NCI-H82 (cell line): ENCODE data around the gene PLAC9.
A peak's percentile ranks its signal among the peaks of the same experiment; 100 is the strongest.

Experiments
- DNase-seq: peaks from one replicate; lab custom pipeline; 2025; lab: John Stamatoyannopoulos, UW

Gene PLAC9

DNA sequence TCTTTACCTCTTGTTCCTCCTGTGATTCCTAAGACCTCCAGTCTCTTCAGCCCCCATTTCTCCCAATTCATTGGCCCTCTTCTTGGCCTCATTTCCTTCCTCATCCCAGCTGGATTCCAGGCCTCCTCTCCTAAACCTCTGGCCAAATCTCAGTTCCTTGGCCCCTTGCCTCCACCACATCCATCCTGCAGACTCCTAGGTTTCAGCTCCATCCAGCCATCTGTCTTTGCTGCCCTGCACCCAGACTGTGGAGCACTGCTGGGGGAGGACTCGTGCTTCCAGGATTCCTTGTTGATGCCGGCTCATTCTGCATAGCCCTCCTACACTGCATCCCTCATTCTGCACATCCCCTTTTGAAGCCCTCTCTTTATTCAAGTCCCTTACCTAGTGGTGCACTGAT, 6.7 kb downstream of the PLAC9 start:
- DNase-seq = no peak

DNA sequence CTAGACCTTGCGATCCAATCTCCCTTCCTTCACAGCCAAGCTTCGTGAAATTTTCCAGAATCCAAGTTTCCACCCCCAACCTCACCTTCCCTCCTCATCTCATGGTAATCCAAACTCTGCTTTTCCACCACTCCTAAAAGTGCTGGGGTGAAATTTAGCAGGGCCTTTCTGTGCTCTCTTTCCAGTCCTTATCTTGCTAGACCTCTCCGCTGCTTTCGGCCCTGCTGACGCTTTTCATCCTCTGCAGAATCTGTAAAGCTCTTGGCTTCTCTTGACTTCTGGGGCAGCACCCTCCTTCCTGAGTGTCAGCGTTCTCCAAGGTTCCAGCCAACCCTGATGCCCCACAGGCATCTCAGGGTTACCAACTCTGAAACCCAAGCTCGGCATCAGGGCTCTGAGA, 7.7 kb downstream of the PLAC9 start:
- DNase-seq = no peak

DNA sequence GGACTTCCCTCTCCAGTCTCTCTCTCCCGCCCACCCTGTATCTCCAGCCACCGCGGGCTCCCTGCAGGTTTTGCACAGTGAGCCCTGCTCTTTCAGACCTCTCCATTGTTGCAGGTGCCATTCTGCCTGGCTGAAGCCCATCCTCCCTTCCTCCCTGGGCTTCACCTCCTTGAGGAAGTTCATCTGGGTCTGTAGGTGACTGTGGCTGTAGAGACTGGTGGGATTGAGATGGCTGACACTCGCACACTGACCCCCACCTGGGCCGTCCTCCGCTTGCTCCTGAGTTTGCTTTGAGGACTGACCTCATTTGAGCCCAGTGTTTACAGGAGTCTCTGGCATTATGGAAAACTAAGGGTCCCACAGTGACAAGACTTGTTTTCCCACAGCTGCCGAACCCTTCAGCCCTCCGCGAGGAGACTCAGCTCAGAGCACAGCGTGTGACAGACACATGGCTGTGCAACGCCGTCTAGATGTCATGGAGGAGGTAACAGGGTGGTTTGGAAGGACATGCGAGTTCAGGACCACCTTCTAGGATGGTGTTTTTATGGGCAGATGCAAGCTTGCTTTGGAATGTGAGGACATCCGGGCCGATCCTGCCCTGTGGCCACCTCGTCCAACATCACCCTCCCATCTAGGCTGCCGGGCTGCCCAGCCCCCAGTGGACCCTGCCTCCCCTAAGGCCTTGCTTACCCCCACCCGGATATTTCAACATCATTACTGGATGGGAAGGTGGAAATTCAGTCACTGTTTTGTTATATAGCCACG, 9.3 kb downstream of the PLAC9 start:
- no peak for DNase-seq

DNA sequence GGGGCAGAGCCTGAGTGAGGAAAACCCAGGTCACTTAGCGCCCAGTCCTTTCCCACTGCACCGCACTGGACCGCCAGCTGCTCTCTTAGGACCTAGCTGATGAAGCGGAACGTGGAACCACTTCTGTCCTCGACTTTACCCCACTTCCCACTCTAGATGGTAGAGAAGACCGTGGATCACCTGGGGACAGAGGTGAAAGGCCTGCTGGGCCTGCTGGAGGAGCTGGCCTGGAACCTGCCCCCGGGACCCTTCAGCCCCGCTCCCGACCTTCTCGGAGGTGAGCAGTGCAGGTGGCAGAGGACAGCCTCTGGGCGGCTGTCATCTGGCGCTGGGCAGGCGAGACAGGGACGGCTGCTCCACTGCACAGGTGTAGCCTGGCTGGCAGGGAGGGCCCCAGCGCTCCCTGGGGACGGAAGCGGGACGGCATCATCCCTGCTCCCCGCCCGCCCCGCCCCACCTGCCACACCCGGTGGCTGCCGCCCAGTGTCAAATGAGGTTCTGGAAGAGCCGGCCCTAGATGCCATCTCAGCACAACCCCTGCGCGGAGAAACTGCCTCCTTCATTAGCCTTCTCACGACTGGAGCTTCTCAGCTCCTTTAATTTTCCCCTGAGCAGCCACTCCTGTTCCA, 11.7 kb downstream of the PLAC9 start:
- DNase-seq = peak; percentile 25

DNA sequence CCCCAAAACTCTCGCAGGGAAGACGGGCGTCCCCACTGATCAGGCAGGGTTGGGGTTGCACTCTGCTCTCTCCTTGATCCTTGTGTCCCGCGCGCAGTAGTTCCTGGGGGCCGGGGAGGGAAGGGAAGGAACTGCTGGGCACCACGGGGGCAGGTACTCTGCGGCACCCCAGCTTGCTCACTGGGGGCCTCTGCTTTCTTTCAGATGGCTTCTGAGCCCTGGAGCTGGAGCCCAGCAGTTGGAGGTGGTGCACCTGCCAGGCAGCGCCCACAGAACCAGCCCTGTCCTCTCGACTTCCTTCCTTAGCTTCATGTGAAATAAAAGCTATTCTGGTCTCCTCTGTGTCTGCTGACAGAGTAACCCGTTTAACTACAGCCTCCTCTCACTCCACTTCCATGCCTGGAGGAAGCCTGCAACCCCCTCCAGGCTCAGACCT, 12.2 kb downstream of the PLAC9 start:
- DNase-seq = no peak

DNA sequence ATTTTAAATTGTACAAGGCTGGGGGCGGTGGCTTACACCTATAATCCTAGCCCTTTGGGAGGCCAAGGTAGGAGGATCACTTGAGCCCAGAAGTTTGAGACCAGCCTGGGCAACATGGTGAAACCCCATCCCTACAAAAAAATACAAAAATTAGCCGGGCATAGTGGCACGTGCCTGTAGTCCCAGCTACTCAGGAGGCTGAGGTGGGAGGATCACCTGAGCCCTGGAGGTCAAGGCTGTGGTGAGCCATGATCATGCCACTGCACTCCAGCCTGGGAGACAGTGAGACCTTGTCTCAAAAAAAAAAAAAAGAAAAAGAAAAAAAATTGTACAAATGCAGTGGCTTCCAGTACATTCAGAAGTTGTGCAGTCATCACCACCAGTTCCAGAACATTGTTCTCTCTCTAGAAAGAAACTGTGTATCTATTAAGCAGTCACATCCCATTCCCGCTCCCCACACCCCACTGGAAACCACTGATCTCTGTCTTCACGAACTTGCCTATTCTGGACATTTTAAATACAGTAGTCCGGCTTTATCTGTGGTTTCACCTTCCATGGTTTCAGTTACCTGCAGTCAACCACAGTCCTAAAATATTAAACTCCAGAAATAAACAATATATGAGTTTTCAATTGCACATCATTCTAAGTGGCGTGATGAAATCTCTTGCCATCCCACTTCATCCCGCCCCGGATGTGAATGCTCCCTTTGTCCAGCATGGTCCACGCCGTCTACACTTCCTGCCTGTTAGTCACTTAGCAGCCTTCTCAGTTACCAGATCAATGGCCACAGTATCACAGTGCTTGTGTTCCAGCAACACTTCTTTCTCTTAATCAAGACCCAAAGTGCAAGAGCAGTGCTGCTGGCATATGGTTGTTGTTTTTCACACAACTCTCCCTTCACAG, 13.1 kb downstream of the PLAC9 start:
- peak; percentile 28 for DNase-seq

DNA sequence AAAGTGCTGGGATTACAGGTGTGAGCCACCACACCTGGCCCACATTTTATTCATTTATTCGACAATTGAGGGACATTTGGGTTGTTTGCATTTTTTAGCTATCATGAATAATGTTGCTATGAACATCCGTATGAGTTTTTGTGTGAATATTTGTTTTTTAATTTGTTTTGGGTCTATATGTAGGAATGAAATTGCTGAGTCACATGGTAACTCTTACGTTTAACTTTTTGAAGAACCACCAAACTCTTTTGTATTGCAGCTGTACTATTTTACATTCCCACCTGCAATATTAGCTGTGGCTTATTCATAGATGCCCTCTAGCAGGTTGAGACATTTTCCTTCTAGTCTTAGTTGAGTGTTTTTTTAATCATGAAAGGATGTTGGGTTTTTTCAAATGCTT, 14.4 kb downstream of the PLAC9 start:
- no peak for DNase-seq

DNA sequence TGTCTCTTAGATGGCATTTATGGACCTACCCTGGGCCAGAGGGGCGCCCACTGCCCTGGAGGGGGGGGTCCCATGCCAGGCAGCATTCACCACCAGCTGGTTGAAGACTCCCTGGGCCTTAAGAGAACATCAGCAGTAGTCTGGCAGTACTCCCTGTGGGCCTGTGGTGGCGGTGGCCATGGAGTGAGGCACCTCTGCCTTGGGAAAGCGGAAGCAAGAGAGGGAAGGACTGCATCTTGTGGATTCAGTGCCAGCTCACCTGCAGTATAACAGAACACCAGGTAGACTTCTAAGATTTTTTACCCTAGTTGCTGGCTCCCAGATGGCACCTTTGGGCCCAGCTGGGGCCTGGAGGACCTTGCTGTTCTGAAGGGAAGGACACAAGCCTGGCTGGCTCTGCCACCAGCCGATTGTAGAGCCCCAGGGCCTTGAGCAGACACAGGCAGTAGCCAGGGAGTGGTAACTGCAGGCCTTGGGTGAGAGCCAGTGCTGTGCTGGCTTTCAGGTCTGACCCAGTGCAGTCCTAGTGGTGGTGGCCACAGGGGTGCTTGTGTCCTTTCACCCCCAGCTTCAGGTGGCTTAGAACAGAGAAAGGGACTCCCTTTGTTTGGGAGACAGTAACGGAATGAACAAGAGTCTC, 15.8 kb downstream of the PLAC9 start:
- DNase-seq = no peak

DNA sequence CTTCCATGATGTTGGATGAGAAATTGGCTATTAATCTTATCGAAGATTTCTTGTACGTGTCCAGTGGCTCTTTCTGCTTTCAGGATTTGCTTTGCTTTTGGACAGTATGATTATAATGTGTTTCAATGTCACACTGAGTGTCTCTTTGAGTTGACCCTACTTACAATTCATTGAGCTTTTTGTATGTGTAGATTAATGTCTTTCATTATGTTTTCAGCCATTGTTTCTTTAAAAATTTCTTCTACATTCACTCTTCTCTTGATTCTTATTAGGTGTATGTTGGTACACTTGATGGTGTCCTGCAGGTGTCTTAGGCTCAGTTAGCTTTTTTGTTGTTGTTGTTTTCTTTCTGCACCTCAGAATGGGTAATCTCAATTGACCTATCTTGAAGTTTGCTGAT, 16.6 kb downstream of the PLAC9 start:
- no peak for DNase-seq

DNA sequence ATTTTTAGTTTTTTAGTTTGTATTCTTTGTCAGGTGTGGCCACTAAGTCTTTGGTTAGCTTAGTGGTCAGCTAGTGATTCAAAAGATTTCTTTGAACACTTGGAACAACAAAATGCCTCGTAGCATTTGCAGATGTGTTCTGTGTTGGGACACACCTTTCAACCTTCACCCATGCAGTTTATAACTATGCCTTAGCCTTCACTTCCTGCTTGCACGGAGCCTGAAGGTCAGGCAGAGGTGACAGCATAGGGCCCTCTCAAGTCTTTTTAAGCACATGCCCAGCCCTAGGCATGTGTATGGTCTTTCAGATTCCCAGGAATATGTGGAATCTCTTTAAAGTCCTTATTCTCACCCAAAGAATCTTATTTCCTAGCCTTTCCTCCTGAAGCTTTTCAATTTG, 17.6 kb downstream of the PLAC9 start:
- no peak for DNase-seq

DNA sequence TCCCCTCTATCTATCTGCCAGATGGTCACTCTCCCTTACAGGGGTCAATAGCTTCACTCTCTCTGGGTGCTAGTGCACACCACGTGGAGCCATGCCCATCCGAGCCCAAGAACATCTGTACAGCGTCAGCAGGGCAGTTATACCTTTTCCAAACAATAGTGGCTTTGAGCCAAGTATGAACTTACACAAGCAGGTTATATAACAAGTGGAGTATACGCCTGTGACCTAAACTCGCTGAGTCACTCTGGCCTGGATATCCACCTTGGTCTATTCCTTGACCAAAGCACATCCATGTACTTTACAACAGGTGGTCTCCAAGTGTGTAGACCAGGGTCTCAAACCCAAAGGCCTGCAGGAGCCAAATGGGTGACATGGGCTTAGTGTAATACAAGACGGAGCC, 20.3 kb downstream of the PLAC9 start:
- DNase-seq = no peak

DNA sequence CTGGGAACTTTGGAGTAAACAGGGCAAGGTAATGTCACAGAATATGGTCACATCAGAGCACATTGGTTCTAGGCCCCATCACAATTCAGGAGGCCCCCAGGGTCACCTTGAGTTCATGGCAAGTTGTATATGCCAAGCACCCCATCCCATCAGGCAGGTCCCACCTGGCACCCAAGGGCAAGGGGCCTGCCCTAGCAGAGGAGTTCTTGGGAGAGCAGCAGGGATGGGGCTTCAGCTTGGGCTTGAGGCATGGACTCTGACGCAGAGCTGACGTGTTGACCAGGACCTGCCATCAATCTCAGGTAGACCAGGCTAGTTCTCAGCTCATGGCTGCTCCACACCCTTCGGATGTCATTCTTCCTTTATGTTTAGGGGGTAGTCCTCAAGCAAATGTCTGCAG, 20.9 kb downstream of the PLAC9 start:
- DNase-seq = no peak

DNA sequence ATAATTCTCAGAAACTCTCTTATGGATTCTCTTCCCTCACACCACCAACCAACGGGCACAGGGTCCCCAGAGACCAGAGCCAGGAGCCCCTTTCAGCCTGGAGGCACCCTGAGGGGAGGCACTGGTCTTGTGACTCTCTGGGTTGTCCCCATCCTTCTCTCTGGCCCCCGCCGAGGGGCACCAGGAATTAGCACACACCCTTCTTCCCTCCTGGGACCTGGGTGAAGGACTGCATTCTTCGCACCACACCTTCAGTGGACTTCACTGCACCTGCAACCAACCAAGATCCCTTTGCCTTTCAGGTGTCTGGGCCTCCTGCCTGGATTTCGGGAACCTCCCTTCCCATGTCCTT, 22.1 kb downstream of the PLAC9 start:
- no peak for DNase-seq

DNA sequence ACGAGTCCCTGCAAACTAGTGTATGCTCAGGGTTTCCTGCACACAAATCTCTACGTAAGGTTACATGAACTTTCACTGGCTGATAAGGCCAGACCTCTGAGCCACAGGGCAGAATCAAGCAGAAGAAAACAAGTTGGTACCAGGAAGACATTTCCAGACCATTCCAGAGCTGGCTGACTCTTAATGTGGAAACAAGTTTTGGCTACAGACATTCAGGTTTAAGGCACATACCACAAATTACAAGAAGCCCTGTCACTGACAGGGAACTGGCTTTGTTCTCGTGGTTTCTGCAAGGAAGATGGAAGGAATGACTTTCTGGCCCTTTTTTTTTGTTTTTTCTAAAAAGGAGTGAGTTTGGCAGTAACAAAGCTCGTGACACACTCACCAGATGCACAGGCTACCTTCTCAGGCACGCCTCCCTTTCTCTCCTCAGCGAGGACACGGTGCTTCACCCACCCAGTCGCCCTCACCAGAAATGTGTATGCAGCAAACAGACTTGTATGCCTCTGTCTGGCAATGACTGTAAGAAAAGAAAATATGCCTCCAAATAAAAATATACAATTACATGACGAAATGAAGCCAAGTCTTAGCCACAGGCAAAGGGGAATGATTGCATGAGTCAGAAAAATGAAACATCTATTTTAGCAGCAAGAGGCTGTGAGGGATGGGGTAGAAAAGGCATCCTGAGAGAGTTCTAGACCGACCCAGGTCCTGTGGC, 22.6 kb downstream of the PLAC9 start:
- no peak for DNase-seq

DNA sequence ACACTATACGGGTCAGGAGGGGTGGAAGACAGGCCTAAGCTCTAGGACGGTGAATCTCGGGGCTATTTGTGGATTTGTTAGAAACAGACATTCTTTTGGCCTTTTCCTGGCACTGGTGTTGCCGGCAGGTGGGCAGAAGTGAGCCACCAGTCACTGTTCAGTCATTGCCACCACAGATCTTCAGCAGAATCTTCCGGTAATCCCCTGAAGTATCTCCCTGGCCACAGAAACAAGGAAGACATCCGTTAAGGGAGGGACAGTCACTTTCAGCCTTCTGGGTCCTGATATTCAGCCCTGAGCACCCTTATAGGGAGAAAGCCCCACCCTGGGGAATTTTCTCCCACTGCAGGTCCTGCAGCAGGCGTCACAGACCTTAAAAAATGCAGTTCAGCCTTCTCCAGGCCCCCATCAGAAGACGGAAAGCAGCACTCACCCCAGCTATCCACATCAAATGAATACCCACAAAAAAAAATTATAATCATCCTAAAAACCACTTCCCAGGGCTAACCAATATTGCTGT, 23.2 kb downstream of the PLAC9 start:
- no peak for DNase-seq

DNA sequence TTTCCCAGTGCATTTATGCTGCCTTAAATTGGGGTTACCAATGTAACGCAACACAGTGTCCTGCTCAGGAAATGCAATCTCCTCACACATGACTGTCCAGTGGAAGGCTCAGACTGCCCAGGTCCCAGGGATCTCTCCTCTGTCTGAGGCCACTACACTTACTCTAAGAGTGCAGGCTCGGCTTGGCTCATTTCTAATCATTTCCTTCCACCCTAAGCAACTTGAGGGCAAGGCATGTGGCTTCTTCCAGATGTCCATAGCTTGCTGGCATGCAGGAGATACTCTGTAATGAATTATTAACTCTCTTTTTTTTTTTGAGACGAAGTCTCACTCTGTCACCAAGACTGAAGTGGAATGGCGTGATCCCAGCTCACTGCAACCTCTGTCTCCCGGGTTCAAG, 23.7 kb downstream of the PLAC9 start:
- DNase-seq = no peak

DNA sequence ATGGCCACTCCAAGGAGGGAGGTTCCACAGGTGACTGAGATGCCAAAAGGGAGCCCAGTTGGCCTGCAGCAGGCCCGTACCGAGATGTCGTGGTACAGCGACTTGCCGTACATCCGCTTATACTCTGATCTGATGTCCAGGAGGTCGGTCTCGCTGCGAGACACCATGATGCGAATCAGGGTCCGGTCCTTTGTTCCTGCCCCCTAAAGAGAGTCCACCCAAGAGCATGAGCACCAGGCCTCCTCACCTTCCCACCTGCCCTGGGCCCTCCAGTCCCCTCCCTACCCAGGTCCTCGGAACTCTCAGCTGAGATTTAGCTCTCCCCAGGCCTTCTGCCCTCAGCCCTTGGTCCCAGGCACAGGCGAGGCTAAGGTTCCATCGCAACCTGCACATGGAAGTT, 25.0 kb downstream of the PLAC9 start:
- no peak for DNase-seq

DNA sequence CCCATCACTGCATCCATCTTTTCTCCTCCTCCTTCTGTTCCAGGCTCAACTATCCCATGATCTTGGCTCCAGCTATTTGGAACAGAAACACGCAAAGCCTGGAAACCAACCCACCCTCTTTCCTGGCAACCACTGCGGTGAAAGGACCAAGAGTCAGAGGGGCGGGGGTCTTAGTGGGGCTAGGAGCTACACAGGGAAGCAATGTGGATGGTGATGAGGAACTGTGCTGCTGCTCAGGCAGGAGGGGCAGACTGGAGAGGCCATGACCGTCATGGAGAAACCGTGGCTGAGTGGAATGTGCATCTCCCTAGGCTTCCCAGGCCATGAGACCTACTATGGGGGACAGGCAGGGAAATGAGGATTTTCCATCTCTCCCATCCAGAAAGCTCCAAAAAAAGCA, 25.6 kb downstream of the PLAC9 start:
- no peak for DNase-seq

DNA sequence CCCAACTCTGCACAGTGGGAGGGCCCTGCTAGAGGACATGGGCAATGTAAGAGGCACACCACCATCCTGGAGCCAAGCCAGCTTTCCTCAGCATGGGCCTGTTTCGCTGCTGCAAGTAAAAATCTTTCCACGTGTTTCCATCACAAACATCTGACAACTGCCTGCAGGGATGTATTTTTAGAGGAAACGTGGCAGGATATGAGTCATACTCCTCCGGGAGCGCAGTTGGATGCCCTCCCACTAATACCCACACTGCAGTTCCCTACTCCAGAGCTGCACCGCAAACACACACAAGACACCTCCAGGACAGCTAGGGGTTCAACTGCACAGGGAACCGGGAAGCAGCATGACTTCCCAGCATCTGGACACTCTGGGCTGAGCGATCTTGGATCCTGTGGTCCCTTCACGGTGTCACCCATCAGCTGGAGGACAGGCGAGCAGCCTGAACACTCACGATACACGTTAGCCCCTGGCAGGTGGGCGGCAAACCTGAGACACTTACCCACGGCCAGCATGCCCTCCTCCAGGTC, 26.1 kb downstream of the PLAC9 start:
- DNase-seq = no peak

DNA sequence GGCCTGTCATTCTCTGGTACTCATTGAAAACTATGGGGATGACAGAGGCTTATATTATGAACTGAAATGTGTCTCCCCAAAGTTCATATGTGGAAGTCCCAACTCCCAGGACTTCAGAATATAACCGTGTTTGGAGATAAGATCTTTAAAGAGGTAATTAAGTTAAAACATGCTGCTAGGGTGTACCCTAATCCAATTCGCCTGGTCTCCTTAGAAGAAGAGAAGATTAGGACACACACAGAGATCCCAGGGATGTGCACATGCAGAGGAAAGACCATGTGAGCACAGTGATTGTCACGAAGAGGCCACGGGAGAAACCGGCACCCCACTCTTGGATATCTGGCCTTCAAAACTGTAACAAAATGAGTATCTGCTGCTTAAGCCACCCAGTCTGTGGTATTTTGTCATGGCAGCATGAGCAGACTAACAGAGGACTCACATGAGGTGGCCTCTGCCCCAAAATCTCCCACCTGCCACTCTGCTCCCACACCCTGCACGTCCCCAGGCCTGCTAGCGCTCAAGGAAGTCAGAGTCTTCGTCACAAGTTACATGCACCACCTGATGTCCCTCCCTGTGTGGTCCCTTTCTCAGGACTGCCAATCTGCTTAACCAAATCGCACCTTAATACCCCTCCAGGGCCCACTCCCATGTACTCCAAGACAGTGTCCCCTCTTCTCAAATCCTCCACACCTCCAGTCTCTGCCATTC, 26.8 kb downstream of the PLAC9 start:
- DNase-seq = peak; percentile 73
